ENCODE results near the gene FHAD1. TPM values are rescaled to one million over a fixed set of nuclear protein-coding genes. Genes with fewer than 3 reads are reported as not detected.

FHAD1 gene
- total and polyA plus RNA-seq, 2 of the 13 experiments (the other 11 are each of a cell fraction or from before 2014, with no cell fraction given): not detected

DNA sequence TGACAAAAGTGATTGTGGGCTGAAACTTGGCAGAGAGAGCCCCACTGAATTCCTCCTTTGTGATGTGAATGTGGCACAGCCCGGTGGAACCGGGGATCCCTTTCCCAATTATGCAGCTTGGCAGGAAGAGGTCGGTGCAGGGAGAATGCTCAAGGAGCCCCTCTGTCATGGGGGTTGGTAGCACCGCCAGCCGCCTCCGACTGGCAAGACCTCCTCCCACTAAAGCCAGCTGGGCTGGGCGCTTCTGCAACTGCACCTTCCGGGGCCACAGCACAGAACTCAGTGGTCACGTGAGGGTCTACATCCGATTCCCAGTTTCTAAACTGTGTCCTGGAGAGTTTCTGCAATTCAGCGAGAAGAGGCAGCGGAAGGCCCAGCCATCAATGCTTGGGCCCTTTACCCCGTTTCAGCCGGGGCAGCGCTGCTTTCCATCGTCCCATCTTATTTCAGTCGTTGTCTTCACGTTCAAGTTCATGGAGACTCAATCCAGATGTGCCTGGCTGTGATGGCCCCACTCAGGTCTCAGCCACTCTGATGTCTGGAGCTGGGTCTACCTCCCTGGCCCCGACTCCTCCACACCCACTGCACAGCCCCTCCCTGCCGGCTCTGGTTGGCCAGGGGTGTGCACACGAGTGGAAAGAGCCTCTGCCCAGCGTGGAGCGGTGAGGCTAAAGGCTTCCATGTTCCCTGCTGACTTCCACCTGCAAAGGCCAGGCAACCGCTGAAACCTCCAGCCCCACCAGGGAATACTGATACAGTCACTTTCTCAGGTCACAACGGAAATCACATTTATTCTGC lies 39.8 kb upstream of the FHAD1 start (continued):
- TF ChIP-seq ZBTB33 (CRISPR knock-in tag; IDR thresholded peaks at IDR 0.05): peak; percentile 39; the same call in 1 of the 2 replicates
- no peak for TF ChIP-seq ZNF10 (CRISPR knock-in tag; IDR thresholded peaks at IDR 0.05; ENCODE audit: borderline replicate concordance, low read depth)
- no peak for TF ChIP-seq ZNF326 (CRISPR knock-in tag; IDR thresholded peaks at IDR 0.05; ENCODE audit: borderline replicate concordance)
- TF ChIP-seq HMGA1 (CRISPR knock-in tag; conservative IDR thresholded peaks at IDR 0.05): no peak
- TF ChIP-seq NFATC3 (CRISPR knock-in tag; IDR thresholded peaks at IDR 0.05): no peak
- TF ChIP-seq ZNF317 (CRISPR knock-in tag; IDR thresholded peaks at IDR 0.05): peak; percentile 54; the same call in 1 of the 2 replicates
- 0 out of 2 replicates have a peak, but pooled peaks have one; percentile 45 for TF ChIP-seq BRD4 (CRISPR knock-in tag; IDR thresholded peaks at IDR 0.05)
- TF ChIP-seq RCOR2 (CRISPR knock-in tag; IDR thresholded peaks at IDR 0.05): no peak
- 0 out of 2 replicates have a peak, but pooled peaks have one; percentile 8 for TF ChIP-seq ERF (CRISPR knock-in tag; IDR thresholded peaks at IDR 0.05)
- TF ChIP-seq RBFOX2 (IDR thresholded peaks at IDR 0.05; ENCODE audit: low read depth, low read length): no peak
- TF ChIP-seq, protein P1, sequence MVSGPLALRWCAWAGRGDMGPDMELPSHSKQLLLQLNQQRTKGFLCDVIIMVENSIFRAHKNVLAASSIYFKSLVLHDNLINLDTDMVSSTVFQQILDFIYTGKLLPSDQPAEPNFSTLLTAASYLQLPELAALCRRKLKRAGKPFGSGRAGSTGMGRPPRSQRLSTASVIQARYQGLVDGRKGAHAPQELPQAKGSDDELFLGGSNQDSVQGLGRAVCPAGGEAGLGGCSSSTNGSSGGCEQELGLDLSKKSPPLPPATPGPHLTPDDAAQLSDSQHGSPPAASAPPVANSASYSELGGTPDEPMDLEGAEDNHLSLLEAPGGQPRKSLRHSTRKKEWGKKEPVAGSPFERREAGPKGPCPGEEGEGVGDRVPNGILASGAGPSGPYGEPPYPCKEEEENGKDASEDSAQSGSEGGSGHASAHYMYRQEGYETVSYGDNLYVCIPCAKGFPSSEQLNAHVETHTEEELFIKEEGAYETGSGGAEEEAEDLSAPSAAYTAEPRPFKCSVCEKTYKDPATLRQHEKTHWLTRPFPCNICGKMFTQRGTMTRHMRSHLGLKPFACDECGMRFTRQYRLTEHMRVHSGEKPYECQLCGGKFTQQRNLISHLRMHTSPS (CRISPR knock-in tag; IDR thresholded peaks at IDR 0.05; ENCODE audit: low read depth): 0 out of 2 replicates have a peak, but pooled peaks have one; percentile 7
- no peak for TF ChIP-seq ZSCAN5A (CRISPR knock-in tag; IDR thresholded peaks at IDR 0.05; ENCODE audit: borderline replicate concordance)
- TF ChIP-seq, protein P2, sequence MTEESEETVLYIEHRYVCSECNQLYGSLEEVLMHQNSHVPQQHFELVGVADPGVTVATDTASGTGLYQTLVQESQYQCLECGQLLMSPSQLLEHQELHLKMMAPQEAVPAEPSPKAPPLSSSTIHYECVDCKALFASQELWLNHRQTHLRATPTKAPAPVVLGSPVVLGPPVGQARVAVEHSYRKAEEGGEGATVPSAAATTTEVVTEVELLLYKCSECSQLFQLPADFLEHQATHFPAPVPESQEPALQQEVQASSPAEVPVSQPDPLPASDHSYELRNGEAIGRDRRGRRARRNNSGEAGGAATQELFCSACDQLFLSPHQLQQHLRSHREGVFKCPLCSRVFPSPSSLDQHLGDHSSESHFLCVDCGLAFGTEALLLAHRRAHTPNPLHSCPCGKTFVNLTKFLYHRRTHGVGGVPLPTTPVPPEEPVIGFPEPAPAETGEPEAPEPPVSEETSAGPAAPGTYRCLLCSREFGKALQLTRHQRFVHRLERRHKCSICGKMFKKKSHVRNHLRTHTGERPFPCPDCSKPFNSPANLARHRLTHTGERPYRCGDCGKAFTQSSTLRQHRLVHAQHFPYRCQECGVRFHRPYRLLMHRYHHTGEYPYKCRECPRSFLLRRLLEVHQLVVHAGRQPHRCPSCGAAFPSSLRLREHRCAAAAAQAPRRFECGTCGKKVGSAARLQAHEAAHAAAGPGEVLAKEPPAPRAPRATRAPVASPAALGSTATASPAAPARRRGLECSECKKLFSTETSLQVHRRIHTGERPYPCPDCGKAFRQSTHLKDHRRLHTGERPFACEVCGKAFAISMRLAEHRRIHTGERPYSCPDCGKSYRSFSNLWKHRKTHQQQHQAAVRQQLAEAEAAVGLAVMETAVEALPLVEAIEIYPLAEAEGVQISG (CRISPR knock-in tag; IDR thresholded peaks at IDR 0.05): 0 out of 2 replicates have a peak, but pooled peaks have one; percentile 0
- 0 out of 2 replicates have a peak, but pooled peaks have one; percentile 30 for TF ChIP-seq ZNF597 (CRISPR knock-in tag; IDR thresholded peaks at IDR 0.05)
- no peak for TF ChIP-seq SOX6 (IDR thresholded peaks at IDR 0.05)
- TF ChIP-seq SOX6 (CRISPR knock-in tag; IDR thresholded peaks at IDR 0.05): 0 out of 2 replicates have a peak, but pooled peaks have one; percentile 19
- TF ChIP-seq, protein P3, sequence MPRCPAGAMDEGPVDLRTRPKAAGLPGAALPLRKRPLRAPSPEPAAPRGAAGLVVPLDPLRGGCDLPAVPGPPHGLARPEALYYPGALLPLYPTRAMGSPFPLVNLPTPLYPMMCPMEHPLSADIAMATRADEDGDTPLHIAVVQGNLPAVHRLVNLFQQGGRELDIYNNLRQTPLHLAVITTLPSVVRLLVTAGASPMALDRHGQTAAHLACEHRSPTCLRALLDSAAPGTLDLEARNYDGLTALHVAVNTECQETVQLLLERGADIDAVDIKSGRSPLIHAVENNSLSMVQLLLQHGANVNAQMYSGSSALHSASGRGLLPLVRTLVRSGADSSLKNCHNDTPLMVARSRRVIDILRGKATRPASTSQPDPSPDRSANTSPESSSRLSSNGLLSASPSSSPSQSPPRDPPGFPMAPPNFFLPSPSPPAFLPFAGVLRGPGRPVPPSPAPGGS (CRISPR knock-in tag; IDR thresholded peaks at IDR 0.05): no peak
- TF ChIP-seq FLYWCH1 (CRISPR knock-in tag; IDR thresholded peaks at IDR 0.05): no peak

All from HepG2 (cell line).